Endothelial cell of hepatic sinusoid (primary cell): Measurements from ENCODE around the gene CD99L2.
"Not testable (repeated sequence)": the region's sequence is repeated elsewhere in the genome, so short reads cannot be mapped to it uniquely, and the experiment has no call there.

Experiments used
- in situ Hi-C: cut with HindIII; loops from 2 replicates; pipeline ENCODE4 v1.10.0; 2017; ENCODE audit warnings: low sequenced_read_pairs

Gene CD99L2

GRCh38 chrX:150897421-150898320 lies 797 bp downstream of the CD99L2 start:
- in situ Hi-C loops: no loop called here

DNA sequence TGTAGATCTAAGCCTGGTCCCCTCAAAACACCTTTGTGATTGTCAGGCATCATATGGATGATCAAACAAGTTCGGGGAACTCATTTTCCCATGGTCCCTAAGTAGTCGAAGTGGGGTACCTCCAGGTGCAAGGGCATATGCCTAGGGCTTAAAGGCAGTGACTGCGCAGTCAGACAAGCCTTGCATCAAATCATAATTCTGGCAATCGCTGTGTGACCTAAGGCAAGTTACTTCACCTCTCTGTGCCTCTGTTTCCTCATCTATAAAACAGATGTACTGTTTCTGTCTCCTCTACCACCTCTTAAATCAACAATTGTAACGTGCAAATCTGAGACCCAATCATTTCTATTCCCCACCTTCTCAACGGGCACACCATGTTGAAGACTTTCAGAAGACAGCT lies 1.8 kb downstream of the CD99L2 start:
- in situ Hi-C loops: no loop called here

- in situ Hi-C loops: no loop called here
These were observed 4.5 kb downstream of the CD99L2 start for GRCh38 chrX:150893936-150894335.

GRCh38 chrX:150889131-150889530 lies 9.3 kb downstream of the CD99L2 start:
- in situ Hi-C loops: no loop called here

DNA sequence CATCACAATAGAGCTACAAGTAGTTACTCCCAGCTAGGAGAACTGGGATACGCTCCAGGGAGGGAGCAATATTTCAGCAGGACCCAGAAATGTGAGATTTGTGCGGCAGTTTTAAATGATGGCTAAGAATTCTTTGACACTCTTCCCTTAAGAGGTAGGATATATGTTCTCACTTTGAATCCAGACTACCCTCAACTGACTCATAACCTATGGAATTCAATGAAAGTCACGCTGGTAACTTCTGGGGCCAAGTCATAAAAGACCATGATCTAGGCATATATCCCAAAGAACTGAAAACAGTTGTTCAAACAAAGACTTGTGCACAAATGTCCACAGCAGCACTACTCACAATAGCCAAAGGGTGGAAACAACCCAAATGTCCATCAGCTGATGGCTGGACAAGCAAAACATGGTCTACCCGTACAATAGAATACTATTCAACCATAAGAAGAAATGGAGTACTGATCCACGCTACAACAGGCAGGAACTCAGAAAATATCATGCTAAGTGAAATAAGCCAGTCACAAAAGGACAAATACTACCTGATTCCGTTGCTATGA lies 10.5 kb downstream of the CD99L2 start:
- in situ Hi-C loops: no loop called here

DNA sequence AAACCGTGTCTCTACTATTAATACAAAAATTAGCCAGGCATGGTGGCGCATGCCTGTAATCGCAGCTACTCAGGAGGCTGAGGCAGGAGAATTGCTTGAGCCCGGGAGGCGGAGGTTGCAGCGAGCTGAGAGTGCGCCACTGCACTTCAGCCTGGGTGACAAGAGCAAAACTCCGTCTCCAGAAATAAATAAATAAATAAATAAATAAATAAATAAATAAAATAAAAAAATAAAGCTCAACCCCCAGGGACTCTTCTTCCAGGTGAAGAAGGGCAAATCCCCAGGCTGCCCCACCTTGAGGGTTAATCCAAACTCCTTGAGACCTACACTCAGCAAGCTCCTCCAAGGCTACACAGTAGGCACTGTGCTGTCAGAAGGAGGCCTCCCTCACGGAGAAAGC lies 11.2 kb downstream of the CD99L2 start:
- in situ Hi-C loops: not testable (repeated sequence)

GRCh38 chrX:150886381-150886780 lies 12.1 kb downstream of the CD99L2 start:
- in situ Hi-C loops: no loop called here

DNA sequence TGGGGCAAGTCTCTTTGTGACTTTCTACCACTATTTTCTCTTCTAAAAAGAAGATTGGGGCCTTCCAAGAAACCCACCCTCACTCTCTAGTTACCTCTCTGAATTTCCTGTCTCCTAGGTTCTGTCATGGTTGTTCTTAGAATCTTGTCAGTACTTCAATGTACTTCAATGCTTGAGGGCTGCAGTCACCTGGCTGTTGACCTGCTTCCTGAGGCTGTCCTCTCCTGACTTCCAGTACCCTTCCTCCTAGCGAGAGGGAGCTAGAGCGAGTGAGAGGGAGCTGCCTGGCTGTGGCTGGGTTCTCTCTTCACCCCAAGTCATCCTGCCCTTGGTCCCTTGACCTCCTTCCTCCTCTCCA lies 17.7 kb downstream of the CD99L2 start:
- in situ Hi-C loops: no loop called here

GRCh38 chrX:150879855-150880807 lies 18.3 kb downstream of the CD99L2 start:
- in situ Hi-C loops: no loop called here

- in situ Hi-C loops: not testable (repeated sequence)
These were observed 22.8 kb downstream of the CD99L2 start for GRCh38 chrX:150875621-150876020.

DNA sequence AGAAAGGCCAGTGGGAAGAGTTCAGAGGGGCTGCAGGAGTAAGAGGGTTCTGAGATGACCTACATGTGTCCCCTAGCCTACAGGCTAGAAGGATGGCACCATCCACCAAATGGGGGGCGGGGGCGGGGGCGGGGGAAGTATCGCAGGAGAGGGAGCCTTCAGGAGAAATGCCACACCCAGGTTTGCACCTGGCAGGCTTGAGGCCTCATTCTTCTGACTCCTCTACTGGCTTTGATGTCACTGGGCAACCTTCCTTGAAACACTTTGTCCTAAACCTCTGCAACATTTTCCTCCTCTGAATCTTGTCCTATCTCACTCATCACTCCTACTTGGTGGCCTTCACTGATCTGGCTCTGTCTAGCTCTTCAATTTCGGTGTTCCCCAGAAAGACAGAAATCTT lies 24.0 kb downstream of the CD99L2 start:
- in situ Hi-C loops: no loop called here

DNA sequence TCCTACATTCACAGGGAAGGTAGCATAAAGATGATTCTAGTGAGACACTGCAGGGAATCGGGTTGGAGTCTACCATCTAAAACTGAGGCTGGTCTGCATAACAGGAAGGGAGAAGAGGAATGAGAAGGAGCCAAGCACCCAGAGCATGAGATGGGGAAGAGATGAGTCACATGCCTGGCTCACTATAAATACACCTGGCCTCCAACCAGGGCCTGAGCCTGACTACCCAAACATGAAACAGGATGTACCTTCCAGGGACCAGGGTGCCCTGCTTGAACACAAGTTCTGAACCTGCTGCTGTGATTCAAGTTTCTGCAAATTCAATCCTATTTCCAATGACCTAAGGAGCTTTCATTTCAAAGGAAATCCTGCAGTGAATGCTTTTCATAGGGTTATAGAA lies 24.9 kb downstream of the CD99L2 start:
- in situ Hi-C loops: no loop called here

GRCh38 chrX:150872773-150873336 lies 25.6 kb downstream of the CD99L2 start:
- in situ Hi-C loops: no loop called here

DNA sequence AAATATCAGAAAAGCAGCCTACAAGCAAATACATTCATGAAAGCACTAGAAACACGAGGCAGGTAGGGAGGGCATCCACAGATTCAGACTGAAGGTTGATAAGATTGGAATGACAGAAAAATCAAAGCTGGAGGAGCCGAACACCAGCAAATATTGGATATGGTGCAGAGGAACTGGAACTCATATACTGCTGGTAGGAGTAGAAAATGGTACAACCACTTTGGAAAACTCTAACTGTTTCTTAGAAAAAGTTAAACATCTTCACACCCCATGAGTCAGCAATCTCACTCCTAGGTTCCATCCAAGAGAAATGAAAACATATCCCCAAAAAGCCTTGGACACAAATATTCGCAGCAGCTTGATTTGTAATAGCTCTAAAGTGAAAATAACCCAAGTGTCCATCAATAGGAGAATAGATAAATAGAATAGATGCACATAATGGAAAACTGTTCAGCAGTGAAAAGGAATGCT lies 27.1 kb downstream of the CD99L2 start:
- in situ Hi-C loops: no loop called here

- in situ Hi-C loops: no loop called here
These were observed 27.8 kb downstream of the CD99L2 start for GRCh38 chrX:150870487-150871340.

DNA sequence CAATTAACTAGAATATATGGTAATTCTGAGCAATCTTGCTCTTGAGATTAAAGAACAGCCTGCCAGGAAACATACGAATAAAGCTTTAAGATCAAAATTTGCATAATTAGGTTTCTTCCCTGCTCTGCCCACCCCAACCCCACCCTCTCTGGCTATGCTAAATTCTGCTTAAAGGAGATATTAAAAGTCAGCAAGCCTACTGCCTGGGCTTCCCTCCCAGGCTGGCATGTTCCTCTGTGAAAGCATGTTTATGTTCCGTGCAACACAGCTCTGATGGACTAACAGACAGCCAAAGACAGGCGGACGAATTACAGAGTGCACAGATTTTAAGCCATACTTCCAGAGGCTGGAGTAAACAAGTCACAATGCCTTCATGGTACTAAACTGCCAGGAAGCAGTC lies 28.4 kb downstream of the CD99L2 start:
- in situ Hi-C loops: no loop called here

DNA sequence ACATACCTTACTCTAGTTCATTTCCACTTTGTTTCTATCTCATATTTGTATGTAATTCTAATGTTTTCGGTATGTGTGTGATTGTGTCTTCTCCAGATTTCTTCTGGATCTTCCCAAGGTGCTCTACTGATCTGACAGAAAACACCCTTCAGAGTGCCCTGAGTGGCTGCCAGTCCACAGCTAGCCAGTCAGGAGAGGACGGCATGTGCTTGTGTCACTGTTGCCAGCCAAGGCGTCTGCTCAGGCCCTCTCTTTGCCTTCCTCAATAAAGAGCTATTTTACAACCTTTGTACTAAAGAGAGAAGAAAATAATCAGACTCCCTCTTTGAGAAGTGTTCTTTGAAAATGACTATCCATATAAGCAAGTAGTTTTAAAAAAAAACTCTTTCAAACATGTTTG lies 29.0 kb downstream of the CD99L2 start:
- in situ Hi-C loops: no loop called here

DNA sequence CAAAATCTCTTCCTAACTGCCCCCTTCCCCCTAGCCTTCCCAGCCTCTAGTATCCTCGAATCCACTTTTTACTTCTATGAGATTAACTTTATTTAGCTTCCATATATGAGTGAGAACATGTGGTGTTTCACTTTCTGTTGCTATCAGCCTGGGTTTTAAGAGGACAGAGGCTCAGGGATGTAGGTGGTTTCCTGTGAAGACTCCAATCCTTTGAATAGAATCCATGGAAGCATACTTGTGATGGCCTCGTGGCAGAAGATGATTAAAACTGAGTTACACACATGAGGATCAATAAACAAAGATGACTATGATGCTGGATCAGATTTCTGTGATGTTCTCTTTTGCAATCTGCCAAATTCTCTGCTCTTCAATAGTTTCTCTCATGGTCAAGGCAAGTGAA lies 29.8 kb downstream of the CD99L2 start:
- in situ Hi-C loops: no loop called here

GRCh38 chrX:150864127-150864526 lies 34.3 kb downstream of the CD99L2 start:
- in situ Hi-C loops: no loop called here

GRCh38 chrX:150863191-150863590 lies 35.3 kb downstream of the CD99L2 start:
- in situ Hi-C loops: no loop called here
